Stimulated activated effector memory CD8-positive, alpha-beta T cell treated with anti-CD3 and anti-CD28 coated beads, Interleukin-12 subunit alpha, Interleukin-12 subunit beta, amount 100 ng/mL, for 72 hours (primary cell): ENCODE results near the gene ABHD6.
A peak's percentile ranks its signal among the peaks of the same experiment; 100 is the strongest.
"Not testable (repeated sequence)": the region's sequence is repeated elsewhere in the genome, so short reads cannot be mapped to it uniquely, and the experiment has no call there.

Experiments used
- ATAC-seq: fragments of 150-1000 bp; cut with Tn5 transposase; 2 replicates; pipeline ENCODE4 v1.10.0; 2021
- DNase-seq, 2 donors: peaks; one replicate each; pipeline ENCODE4 v3.0.0; 2021 to 2022; ENCODE audit warnings: low spot score in 2 of 2
- H3K27ac Mint-ChIP-seq: one replicate; pipeline ENCODE4 v1.8.0; 2022; ENCODE audit warnings: mild to moderate bottlenecking, mixed read lengths
- H3K36me3 Mint-ChIP-seq: one replicate; pipeline ENCODE4 v1.8.0; 2022; ENCODE audit warnings: mild to moderate bottlenecking, mixed read lengths
- H3K4me1 Mint-ChIP-seq: one replicate; pipeline ENCODE4 v1.8.0; 2022; ENCODE audit warnings: mixed read lengths
- H3K4me3 Mint-ChIP-seq: one replicate; pipeline ENCODE4 v1.8.0; 2022; ENCODE audit warnings: mild to moderate bottlenecking, mixed read lengths
- H3K9me3 Mint-ChIP-seq: one replicate; pipeline ENCODE4 v1.8.0; 2022; ENCODE audit warnings: mixed read lengths

Gene ABHD6

GRCh38 chr3:58271901-58272501 is 34.4 kb downstream of the ABHD6 start:
- no peak overlapping the region for H3K27ac Mint-ChIP-seq
- peaks cover 6% of the 10 kb centered on the region for H3K4me1 Mint-ChIP-seq
- DNase-seq (no peak), ATAC-seq (peak; percentile 70)
- no peak overlapping the region for H3K4me3 Mint-ChIP-seq
- H3K36me3 Mint-ChIP-seq, result no peaks in the 10 kb centered on the region
- H3K9me3 Mint-ChIP-seq, result no peaks in the 10 kb centered on the region

- no peak for DNase-seq
- H3K4me3 Mint-ChIP-seq, result no peak overlapping the region
- no peak overlapping the region for H3K27ac Mint-ChIP-seq
- H3K36me3 Mint-ChIP-seq, result no peaks in the 10 kb centered on the region
- ATAC-seq, result no peak
- no peaks in the 10 kb centered on the region for H3K9me3 Mint-ChIP-seq
- H3K4me1 Mint-ChIP-seq, result peaks cover 6% of the 10 kb centered on the region
Observed at GRCh38 chr3:58272891-58273290, 35.3 kb downstream of the ABHD6 start.

- not testable (repeated sequence) for H3K27ac Mint-ChIP-seq, H3K9me3 Mint-ChIP-seq, ATAC-seq, DNase-seq, H3K36me3 Mint-ChIP-seq, H3K4me3 Mint-ChIP-seq, H3K4me1 Mint-ChIP-seq
Observed at GRCh38 chr3:58273362-58273761, 35.8 kb downstream of the ABHD6 start.

- Mint-ChIP-seq H3K27ac (no peak overlapping the region), H3K36me3 (no peaks in the 10 kb centered on the region)
Observed at GRCh38 chr3:58274027-58274614, 36.5 kb downstream of the ABHD6 start.

GRCh38 chr3:58281069-58281468 is 43.5 kb downstream of the ABHD6 start:
- ATAC-seq (no peak), DNase-seq (no peak)
- Mint-ChIP-seq H3K4me1 (no peaks in the 10 kb centered on the region), H3K36me3 (peaks cover 11% of the 10 kb centered on the region), H3K4me3 (no peak overlapping the region), H3K9me3 (no peaks in the 10 kb centered on the region), H3K27ac (no peak overlapping the region)

More at GRCh38 chr3:58274027-58274614, 36.5 kb downstream of the ABHD6 start:
- no peaks in the 10 kb centered on the region for H3K9me3 Mint-ChIP-seq
- peaks cover 6% of the 10 kb centered on the region for H3K4me1 Mint-ChIP-seq
- no peak overlapping the region for H3K4me3 Mint-ChIP-seq
- DNase-seq (no peak), ATAC-seq (no peak)

- no peaks in the 10 kb centered on the region for H3K9me3 Mint-ChIP-seq
- H3K4me1 Mint-ChIP-seq, result no peaks in the 10 kb centered on the region
- DNase-seq, result no peak
- H3K36me3 Mint-ChIP-seq, result peaks cover 16% of the 10 kb centered on the region
- no peak overlapping the region for H3K4me3 Mint-ChIP-seq
- ATAC-seq, result no peak
- no peak overlapping the region for H3K27ac Mint-ChIP-seq
Observed at GRCh38 chr3:58285334-58285733, 47.7 kb downstream of the ABHD6 start.

- no peaks in the 10 kb centered on the region for H3K9me3 Mint-ChIP-seq
- ATAC-seq, result no peak
- no peak overlapping the region for H3K27ac Mint-ChIP-seq
Observed at GRCh38 chr3:58287354-58287753, 49.8 kb downstream of the ABHD6 start.

GRCh38 chr3:58288011-58288728 is 50.6 kb downstream of the ABHD6 start:
- no peak overlapping the region for H3K27ac Mint-ChIP-seq
- peaks cover 16% of the 10 kb centered on the region for H3K36me3 Mint-ChIP-seq
- H3K4me3 Mint-ChIP-seq, result no peak overlapping the region
- ATAC-seq, result peak; percentile 43
- H3K9me3 Mint-ChIP-seq, result no peaks in the 10 kb centered on the region
- H3K4me1 Mint-ChIP-seq, result no peaks in the 10 kb centered on the region
- DNase-seq, result no peak

More at GRCh38 chr3:58287354-58287753, 49.8 kb downstream of the ABHD6 start:
- Mint-ChIP-seq H3K36me3 (peaks cover 16% of the 10 kb centered on the region), H3K4me3 (no peak overlapping the region), H3K4me1 (no peaks in the 10 kb centered on the region)
- DNase-seq, result no peak

- not testable (repeated sequence) for H3K9me3 Mint-ChIP-seq, H3K4me3 Mint-ChIP-seq, H3K27ac Mint-ChIP-seq, H3K4me1 Mint-ChIP-seq, DNase-seq, ATAC-seq
- peaks cover 16% of the 10 kb centered on the region for H3K36me3 Mint-ChIP-seq
Observed at GRCh38 chr3:58288964-58289613, 51.5 kb downstream of the ABHD6 start.

GRCh38 chr3:58290446-58290845 is 52.9 kb downstream of the ABHD6 start:
- not testable (repeated sequence) for DNase-seq, ATAC-seq, H3K9me3 Mint-ChIP-seq, H3K27ac Mint-ChIP-seq, H3K36me3 Mint-ChIP-seq, H3K4me1 Mint-ChIP-seq, H3K4me3 Mint-ChIP-seq

GRCh38 chr3:58291671-58292338 is 54.2 kb downstream of the ABHD6 start:
- Mint-ChIP-seq H3K4me3 (no peak overlapping the region), H3K27ac (no peak overlapping the region), H3K9me3 (peaks cover 5% of the 10 kb centered on the region), H3K4me1 (no peaks in the 10 kb centered on the region), H3K36me3 (peaks cover 3% of the 10 kb centered on the region)
- ATAC-seq, result no peak
- DNase-seq, result no peak

- DNase-seq (no peak), ATAC-seq (no peak)
- Mint-ChIP-seq H3K36me3 (no peaks in the 10 kb centered on the region), H3K9me3 (peaks cover 5% of the 10 kb centered on the region), H3K4me1 (no peaks in the 10 kb centered on the region), H3K4me3 (no peak overlapping the region), H3K27ac (no peak overlapping the region)
Observed at GRCh38 chr3:58292866-58293265, 55.3 kb downstream of the ABHD6 start.

GRCh38 chr3:58293516-58293915 is 55.9 kb downstream of the ABHD6 start:
- no peak for ATAC-seq
- no peak for DNase-seq
- H3K4me3 Mint-ChIP-seq, result no peak overlapping the region
- peaks cover 5% of the 10 kb centered on the region for H3K9me3 Mint-ChIP-seq
- no peak overlapping the region for H3K27ac Mint-ChIP-seq
- H3K36me3 Mint-ChIP-seq, result no peaks in the 10 kb centered on the region
- no peaks in the 10 kb centered on the region for H3K4me1 Mint-ChIP-seq

GRCh38 chr3:58296269-58296668 is 58.7 kb downstream of the ABHD6 start:
- ATAC-seq (no peak), DNase-seq (no peak)
- Mint-ChIP-seq H3K4me1 (no peaks in the 10 kb centered on the region), H3K4me3 (no peak overlapping the region), H3K27ac (no peak overlapping the region), H3K36me3 (no peaks in the 10 kb centered on the region), H3K9me3 (peaks cover 5% of the 10 kb centered on the region)

- Mint-ChIP-seq H3K4me3 (no peak overlapping the region), H3K4me1 (no peaks in the 10 kb centered on the region), H3K27ac (no peak overlapping the region), H3K9me3 (peaks cover 5% of the 10 kb centered on the region), H3K36me3 (no peaks in the 10 kb centered on the region)
- DNase-seq, result no peak
- no peak for ATAC-seq
Observed at GRCh38 chr3:58296843-58297242, 59.3 kb downstream of the ABHD6 start.
